NOMO-1 treated with dmso at 0.1 percent for 144 hours (cell line): ENCODE data around the gene GRIP2.

Source experiments
- DNase-seq: peaks from one replicate; lab custom pipeline; 2025; ENCODE audit not compliant: unreplicated experiment; lab: John Stamatoyannopoulos, UW

GRIP2 gene

GRCh38 chr3:14507757-14508504, 32.2 kb downstream of the GRIP2 start:
- no peak for DNase-seq

DNA sequence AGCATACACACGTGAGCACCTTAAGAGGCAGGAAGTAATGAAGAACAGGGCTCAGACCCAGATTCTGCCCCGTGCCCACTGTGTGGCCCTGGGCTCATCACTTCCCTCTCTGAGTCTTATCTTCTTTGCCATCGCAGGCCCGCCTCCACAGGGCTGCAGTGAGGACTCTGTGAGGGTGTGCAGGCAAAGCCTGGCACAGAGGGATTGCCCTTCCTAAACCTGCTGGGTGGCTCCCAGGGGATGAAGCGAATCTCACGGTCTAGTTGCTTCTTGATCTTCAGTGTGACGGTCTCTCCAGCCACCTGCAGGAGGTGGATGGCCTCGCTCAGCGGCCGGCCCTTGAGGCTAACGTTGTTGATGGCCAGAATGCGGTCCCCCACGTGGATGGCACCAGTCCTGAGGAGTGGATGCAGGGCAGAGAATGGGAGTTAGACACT, 32.8 kb downstream of the GRIP2 start:
- no peak for DNase-seq

DNA sequence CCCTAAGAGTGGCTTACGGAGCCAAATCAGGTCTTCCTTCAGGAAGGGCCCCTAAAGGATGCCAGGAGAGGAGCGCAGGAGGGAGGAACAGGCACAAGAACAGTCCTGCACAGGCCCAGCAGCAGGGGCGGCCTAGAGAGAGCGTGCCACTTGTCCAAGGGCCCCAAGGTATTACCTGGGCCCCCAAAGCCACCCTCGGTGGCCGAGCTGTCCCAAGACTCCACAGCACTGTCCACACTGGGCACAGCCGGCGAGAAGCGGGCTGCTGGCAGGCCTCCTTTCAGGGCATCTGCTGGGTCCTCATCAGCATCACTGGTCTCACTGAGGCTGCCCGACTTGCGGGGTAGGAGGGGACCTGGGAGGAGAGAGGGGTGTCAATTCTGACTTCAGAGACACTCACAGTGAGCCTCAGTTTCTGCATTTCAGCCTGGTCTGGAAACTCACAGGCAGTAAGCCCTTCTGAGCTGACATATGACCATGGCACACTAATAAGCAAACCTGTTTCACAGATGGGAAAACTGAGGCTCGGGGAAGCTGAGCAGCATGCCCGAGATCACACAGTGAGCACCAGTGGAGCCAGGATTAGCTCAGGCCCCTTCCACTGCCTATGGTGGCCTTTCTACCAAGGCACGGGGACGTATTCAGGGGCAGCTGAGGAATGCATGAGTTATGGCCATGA, 33.4 kb downstream of the GRIP2 start:
- DNase-seq = no peak

DNA sequence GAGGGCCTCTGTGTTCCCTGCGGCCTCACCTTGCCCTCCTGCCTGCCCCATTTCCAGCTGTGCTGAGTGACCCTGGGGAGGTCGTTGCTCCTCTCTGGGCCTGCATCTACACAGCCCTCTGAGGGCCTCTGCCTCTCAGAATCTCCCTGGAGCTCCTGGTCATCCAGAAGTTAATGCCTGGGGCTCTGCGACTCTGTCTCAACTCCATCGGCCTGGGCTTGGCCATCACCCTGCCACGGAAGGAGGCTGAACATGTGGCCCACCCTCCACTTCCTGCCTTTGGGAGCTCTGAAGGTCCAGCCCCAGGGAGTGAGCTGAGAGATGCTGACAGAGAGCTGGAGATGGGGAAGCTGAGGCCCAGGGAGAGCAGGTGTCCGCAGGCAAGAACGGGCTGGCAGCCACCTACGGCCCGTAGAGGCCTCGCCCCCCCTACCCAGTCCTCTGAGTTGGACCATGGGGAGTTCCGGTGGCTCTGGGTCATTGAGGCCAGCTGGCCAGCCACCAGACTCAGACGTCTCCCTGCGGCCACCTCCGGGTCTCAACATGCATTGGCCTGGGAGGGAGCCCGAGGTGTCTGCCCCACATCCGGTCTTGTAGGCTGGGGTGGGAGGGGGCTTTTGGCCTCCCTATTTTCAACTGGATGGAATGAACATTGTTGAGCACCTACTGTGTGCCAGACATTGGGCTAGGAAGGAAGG, 34.2 kb downstream of the GRIP2 start:
- no peak for DNase-seq

GRCh38 chr3:14505001-14505802, 34.9 kb downstream of the GRIP2 start:
- DNase-seq = no peak

- no peak for DNase-seq
These were observed 36.5 kb downstream of the GRIP2 start for GRCh38 chr3:14503706-14504065.

DNA sequence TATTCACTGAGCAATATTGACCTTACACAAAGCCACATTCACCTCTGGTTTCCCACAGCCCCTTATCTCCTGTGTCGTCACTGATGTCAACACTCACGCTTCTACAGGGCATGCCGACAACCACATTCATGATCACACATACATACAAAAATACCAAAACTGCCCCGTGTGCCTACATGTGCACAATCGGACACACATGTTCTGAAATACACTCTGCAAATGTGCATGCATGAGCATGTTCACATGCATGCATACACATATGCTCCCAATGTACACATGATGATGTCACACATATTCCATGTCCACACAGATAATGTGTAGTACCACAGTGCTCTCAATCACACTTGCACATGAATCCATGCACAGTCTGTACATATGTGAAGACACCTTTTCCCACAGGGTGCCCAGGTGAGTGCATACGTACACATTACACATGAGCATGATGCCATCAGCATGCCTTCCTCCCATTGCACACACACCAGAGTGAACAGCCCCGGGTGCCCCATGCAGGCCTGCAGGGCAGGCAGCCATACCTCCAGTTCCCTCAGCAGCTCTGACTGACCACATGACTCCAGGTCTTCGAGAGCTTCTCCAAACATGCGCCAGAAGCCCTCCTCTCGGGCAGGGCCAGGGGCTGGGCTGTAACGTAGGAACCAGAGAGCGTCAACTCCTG, 37.0 kb downstream of the GRIP2 start:
- no peak for DNase-seq

DNA sequence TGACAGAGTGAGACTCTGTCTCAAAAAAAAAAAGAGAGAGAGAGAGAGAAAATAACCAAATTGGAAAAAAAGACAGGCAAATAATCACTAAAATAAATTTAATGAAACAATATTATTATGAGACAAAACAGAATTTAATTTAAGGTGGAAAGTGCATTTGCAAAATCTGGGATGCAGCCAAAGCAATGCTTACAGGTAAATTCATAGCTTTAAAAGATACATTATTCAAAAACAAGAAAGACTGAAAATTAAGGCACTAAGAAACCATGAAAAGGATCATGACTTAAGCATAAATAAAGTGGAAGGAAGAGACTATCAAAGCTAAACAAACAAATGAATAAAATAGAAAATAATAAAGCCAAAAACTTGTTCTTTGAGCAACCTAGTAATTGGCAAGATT, 37.7 kb downstream of the GRIP2 start:
- no peak for DNase-seq

DNA sequence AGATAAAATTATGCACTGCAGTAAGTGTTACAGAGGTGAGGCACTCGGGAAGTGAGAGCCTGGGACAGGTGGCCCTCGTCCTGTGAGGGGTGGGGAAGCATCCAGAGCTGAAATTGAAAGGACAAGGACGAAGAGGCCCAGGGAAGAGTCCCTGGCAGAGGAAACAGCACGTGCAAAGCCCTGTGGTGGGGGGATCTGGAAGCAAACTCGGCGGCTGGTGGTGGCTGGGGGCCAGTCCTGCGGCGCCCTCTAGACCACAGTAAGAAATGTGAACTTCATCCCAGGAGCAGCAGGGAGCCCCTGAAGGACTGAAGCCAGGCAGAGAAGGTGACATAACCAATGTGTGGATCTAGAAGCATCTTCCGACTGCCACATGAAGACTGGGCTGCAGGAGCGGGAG, 42.8 kb downstream of the GRIP2 start:
- no peak for DNase-seq

GRCh38 chr3:14496351-14496750, 43.8 kb downstream of the GRIP2 start:
- no peak for DNase-seq

- DNase-seq = no peak
These were observed 45.2 kb downstream of the GRIP2 start for GRCh38 chr3:14494973-14495300.

GRCh38 chr3:14494279-14494972, 45.7 kb downstream of the GRIP2 start:
- DNase-seq = no peak

DNA sequence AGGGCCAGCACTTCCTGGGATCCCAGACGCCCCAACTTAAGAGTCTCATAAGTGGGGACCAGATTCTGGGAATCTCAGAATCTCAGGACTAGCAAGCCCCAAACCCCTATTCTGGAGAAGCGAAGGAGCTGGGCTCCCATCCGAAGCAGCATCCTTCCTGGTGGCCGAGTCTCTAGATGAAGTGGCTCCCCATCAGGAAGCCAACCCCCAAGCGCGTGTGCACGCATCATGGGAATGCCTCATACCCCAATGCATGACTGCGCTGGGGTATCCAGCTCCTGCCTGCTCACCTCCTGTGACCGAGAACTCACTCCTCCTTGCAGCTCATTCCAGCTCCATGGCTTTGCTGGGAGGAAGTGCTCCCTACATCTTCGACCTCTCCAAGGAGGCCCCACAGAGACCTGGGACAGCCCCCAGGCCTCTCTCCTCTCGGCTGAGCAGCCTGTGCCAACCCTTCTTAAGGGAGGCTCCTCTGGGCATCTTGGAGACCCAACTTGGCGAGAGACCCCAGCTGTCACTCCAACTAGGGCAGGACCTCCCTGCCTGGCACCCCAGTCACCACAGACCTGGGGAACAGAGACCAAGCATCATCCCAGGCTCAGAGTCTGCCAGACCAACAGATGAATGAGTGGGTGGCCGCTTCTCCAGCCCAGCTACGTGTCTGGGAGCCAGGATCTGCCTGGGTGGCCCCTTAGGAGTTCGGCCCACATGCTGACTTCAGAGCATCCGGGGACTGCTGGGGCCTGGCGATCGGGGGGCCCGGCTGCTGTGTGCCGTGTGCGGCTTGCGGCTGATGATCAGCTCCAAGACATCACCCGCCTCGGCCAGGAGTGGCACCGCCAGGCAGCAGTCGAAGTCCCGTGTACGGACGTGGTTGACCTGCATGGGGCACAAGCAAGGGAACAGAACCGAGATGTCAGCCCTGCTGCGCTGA, 46.9 kb downstream of the GRIP2 start:
- DNase-seq = no peak

- no peak for DNase-seq
These were observed 48.5 kb downstream of the GRIP2 start for GRCh38 chr3:14491396-14492190.

- DNase-seq = no peak
These were observed 49.3 kb downstream of the GRIP2 start for GRCh38 chr3:14490831-14491230.

GRCh38 chr3:14490255-14490654, 49.9 kb downstream of the GRIP2 start:
- DNase-seq = no peak

DNA sequence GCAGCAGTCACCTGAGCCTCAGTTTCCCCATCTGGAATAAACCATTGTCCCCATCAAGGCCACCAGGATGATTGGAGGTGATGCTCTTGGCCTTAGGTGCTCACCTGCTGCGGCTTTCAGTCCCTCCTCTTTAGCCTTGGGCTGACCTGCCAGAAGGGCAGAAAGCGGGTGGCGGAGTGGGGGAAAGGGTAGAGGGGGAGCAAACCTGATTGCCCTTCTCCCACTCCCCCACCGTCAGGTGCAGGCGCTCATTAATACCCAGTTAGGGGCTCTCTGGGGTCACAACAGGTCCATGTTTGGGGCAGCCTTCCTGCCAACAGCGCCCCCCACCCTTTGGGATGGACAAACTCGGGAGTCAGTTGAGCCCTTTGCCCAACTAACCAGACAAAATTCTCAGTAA, 50.5 kb downstream of the GRIP2 start:
- no peak for DNase-seq

- DNase-seq = no peak
These were observed 51.7 kb downstream of the GRIP2 start for GRCh38 chr3:14488286-14489041.
